GM23248 (cell line): ENCODE results near the gene CYBA. TPM values are rescaled to one million over a fixed set of nuclear protein-coding genes. Genes with fewer than 3 reads are reported as not detected.

Experiments
- DNase-seq: peaks from one replicate; pipeline ENCODE4 v3.0.0-alpha.2; 2015
- H2AFZ ChIP-seq: fragments of 200-600 bp; sonication (generic); 2 replicates; pipeline ENCODE4 v1.6.1; 2016; ENCODE audit warnings: antibody characterized with exemption
- H3F3A ChIP-seq: fragments of 200-600 bp; sonication (generic); 2 replicates; pipeline ENCODE4 v1.6.1; 2016; ENCODE audit warnings: mild to moderate bottlenecking, antibody characterized with exemption, mixed run types; ENCODE audit not compliant: insufficient read depth
- H3K27ac ChIP-seq: fragments of 200-600 bp; sonication (generic); 2 replicates; pipeline ENCODE4 v1.5.1; 2016; ENCODE audit warnings: mild to moderate bottlenecking
- H3K27me3 ChIP-seq: fragments of 200-600 bp; sonication (generic); replicated peaks from 2 replicates; pipeline ENCODE4 v1.6.1; 2016; ENCODE audit warnings: mild to moderate bottlenecking; ENCODE audit not compliant: insufficient read depth
- H3K36me3 ChIP-seq: fragments of 200-600 bp; sonication (generic); 2 replicates; pipeline ENCODE4 v1.6.1; 2016; ENCODE audit warnings: low read depth, mild to moderate bottlenecking
- H3K4me1 ChIP-seq: fragments of 200-600 bp; sonication (generic); 2 replicates; pipeline ENCODE4 v1.6.1; 2016; ENCODE audit warnings: mild to moderate bottlenecking; ENCODE audit not compliant: insufficient read depth
- H3K4me2 ChIP-seq: fragments of 200-600 bp; sonication (generic); one replicate; pipeline ENCODE4 v1.6.1; 2016; ENCODE audit warnings: mild to moderate bottlenecking; ENCODE audit not compliant: unreplicated experiment
- H3K4me3 ChIP-seq: fragments of 200-600 bp; sonication (generic); 2 replicates; pipeline ENCODE4 v1.5.1; 2016; ENCODE audit warnings: mild to moderate bottlenecking
- H3K79me2 ChIP-seq: fragments of 200-600 bp; sonication (generic); 2 replicates; pipeline ENCODE4 v1.6.1; 2016; ENCODE audit warnings: mild to moderate bottlenecking; ENCODE audit not compliant: insufficient read depth
- H3K9ac ChIP-seq: fragments of 200-600 bp; sonication (generic); 2 replicates; pipeline ENCODE4 v1.6.1; 2016; ENCODE audit warnings: mild to moderate bottlenecking
- H3K9me2 ChIP-seq: fragments of 200-600 bp; sonication (generic); 2 replicates; pipeline ENCODE4 v1.6.1; 2016; ENCODE audit warnings: mixed run types, mild to moderate bottlenecking, moderate library complexity; ENCODE audit not compliant: insufficient read depth
- H3K9me3 ChIP-seq: fragments of 200-600 bp; sonication (generic); one replicate; pipeline ENCODE4 v1.6.1; 2017; ENCODE audit warnings: low read depth
- H4K20me1 ChIP-seq: fragments of 200-600 bp; sonication (generic); 2 replicates; pipeline ENCODE4 v1.6.0; 2016; ENCODE audit not compliant: insufficient read depth
- EZH2 ChIP-seq: fragments of 200-600 bp; sonication (generic); IDR thresholded peaks from 2 replicates; pipeline ENCODE4 v1.6.1; 2018; ENCODE audit warnings: antibody characterized with exemption, mild to moderate bottlenecking; ENCODE audit not compliant: insufficient read depth, poor library complexity, severe bottlenecking
- EZH2phosphoT487 ChIP-seq: fragments of 200-600 bp; sonication (generic); IDR thresholded peaks from 2 replicates; pipeline ENCODE4 v1.6.1; 2018; ENCODE audit warnings: antibody characterized with exemption, moderate library complexity, mild to moderate bottlenecking, low read depth; ENCODE audit not compliant: insufficient read depth
- WGBS, 2 experiments: methylation state at CpG; one replicate each; pipeline ENCODE4 v1.1.6; 2015 to 2017; ENCODE audit warnings: low lambda C conversion rate in 2 of 2, low coverage in 1 of 2; ENCODE audit errors: missing lambda C conversion rate in 2 of 2; 5-methylcytosine and 5-hydroxymethylcytosine counted together
- in situ Hi-C: fragments of 300-500 bp; cut with MboI; formaldehyde crosslinking; loops from 2 replicates; pipeline ENCODE4 v1.15.0; 2020
- polyA plus RNA-seq: library from polyadenylated mRNA; unstranded; fragments of >200 nt; fragmentation: Nextera tagmentation; extraction: Ambion mirVana; gene quantifications from 2 replicates; pipeline ENCODE4 v1.2.1, GENCODE V29; 2016
- total RNA-seq: library from RNA; depleted of rRNA; stranded (reverse); fragments of >200 nt; shearing (Covaris generic); gene quantifications from 2 replicates; pipeline ENCODE4 v1.2.3, GENCODE V29; 2014

The CYBA gene
- total and polyA plus RNA-seq, 2 experiments from 2014 or later, result 270 to 332 TPM

- Histone ChIP-seq H3K9me2 (no peaks in the 10 kb centered on the region), H3K4me3 (no peak overlapping the region), H3K27me3 (peaks cover 32% of the 10 kb centered on the region), H3K27ac (no peak overlapping the region), H3F3A (no peaks in the 10 kb centered on the region), H3K4me1 (no peaks in the 10 kb centered on the region; the same call in 1 of the 2 replicates), H3K9ac (no peak overlapping the region), H2AFZ (no peak overlapping the region), H4K20me1 (no peaks in the 10 kb centered on the region), H3K4me2 (no peak overlapping the region), H3K79me2 (no peaks in the 10 kb centered on the region), H3K36me3 (no peaks in the 10 kb centered on the region), H3K9me3 (no peaks in the 10 kb centered on the region)
- 8 to 11% methylated on average over 45 of the region's 45 CpGs for WGBS, 2 experiments
- TF ChIP-seq EZH2phosphoT487, result 0 out of 2 replicates have a peak, but pooled peaks have one; percentile 18
- no peak for TF ChIP-seq EZH2
- in situ Hi-C loops, result no loop called here
- DNase-seq, result peak; percentile 46
Measured at GRCh38 chr16:88639231-88640038, 11.4 kb downstream of the CYBA start.

DNA sequence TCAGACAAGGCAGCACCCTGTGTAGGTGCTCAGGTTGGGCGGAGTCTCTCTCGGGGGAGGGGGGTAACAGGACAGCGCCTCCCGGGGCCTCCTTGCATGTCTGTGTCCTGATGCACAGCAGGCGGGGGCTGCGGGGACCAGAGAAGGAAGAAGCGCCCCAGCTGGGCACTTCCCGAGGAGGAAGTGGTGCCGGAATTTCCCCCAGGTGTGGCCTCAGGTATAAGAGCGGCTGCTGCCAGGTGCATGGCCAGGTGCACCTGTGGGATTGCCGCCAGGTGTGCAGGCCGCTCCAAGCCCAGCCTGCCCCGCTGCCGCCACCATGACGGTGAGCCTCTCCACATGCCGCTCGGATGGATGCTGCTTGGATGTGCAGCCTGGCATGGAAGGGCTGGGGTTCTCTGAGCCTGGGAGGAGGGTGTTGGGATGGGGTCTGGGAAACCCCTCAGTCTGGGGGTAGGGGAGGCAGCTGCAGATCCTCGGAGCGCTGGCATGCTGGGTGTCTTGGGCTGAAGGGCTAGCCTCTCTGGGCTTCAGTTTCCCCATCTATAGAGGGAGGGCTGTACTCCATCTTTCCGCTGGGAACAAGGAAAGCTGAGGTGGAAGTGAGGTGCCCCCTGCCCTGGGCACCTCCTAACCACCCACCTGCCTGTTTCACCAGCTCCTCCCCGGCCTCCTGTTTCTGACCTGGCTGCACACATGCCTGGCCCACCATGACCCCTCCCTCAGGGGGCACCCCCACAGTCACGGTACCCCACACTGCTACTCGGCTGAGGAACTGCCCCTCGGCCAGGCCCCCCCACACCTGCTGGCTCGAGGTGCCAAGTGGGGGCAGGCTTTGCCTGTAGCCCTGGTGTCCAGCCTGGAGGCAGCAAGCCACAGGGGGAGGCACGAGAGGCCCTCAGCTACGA, 12.3 kb downstream of the CYBA start, which contains the start of gene IL17C:
IL17C (plus strand) TSS at position 250 of the 908 bp plus-strand sequence; CDS start at position 320, 70 bp downstream.
- 47 to 50% methylated on average over 26 to 27 of the region's 27 CpGs for WGBS, 2 experiments
- Histone ChIP-seq H3K4me1 (no peaks in the 10 kb centered on the region; the same call in 1 of the 2 replicates), H3F3A (no peaks in the 10 kb centered on the region), H3K79me2 (no peaks in the 10 kb centered on the region), H3K4me2 (no peak within 1 kb of the TSS), H3K4me3 (no peak within 1 kb of the TSS), H3K27ac (no peak within 1 kb of the TSS), H3K36me3 (no peaks in the 10 kb centered on the region), H3K9me3 (no peaks in the 10 kb centered on the region), H3K9me2 (no peaks in the 10 kb centered on the region), H3K27me3 (peaks cover 32% of the 10 kb centered on the region), H2AFZ (no peak within 1 kb of the TSS), H4K20me1 (no peaks in the 10 kb centered on the region), H3K9ac (no peak within 1 kb of the TSS)
- TF ChIP-seq EZH2phosphoT487 (no peak), EZH2 (no peak)
- in situ Hi-C loops, result no loop called here
- DNase-seq, result no peak

DNA sequence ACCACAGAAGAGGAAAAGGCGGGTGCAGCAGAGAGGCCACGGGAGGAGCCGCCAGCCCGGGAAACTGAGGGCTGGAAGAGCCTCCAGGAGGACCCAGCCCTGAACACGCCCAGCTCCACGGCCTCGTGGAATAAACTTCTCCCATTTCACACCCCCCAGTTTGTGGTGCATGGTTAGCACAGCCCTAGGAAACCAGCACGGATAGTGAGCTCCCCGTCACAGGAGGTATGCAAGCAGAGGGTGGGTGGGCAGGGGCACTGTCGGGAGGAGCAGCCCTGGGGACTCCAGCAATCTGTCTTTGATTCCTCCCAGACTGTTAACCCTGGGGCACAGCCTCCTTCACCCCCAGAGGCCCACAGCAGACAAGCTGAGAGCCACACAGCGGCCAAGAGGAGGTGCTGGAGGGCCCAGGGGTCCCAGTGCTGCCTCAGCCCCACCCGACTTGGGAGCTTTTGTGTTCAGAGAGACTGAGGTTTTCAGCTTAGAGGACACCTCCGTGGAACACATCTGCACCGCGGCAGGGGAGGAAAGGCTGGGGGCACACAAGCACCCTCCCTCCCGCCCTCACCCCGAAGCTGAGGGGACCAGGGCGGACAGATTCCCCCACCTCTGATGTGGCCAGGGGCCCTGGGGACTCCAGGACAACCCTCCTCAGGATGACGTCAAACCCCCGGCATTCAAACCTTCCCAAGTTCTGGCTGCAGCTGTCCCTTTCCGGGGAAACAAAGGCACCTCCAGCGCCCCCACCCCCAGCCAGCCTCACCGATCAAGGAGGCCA, 14.2 kb downstream of the CYBA start:
- H3K36me3 ChIP-seq, result no peaks in the 10 kb centered on the region
- H3K4me1 ChIP-seq, result no peaks in the 10 kb centered on the region; the same call in 1 of the 2 replicates
- H3K9ac ChIP-seq, result no peak overlapping the region
- no peaks in the 10 kb centered on the region for H3K9me2 ChIP-seq
- H3K27ac ChIP-seq, result no peak overlapping the region
- H3K27me3 ChIP-seq, result peaks cover 32% of the 10 kb centered on the region
- in situ Hi-C loops, result no loop called here
- H4K20me1 ChIP-seq, result no peaks in the 10 kb centered on the region
- H3F3A ChIP-seq, result no peaks in the 10 kb centered on the region
- H2AFZ ChIP-seq, result no peak overlapping the region
- 61 to 68% methylated on average over 20 to 23 of the region's 23 CpGs for WGBS, 2 experiments
- H3K79me2 ChIP-seq, result no peaks in the 10 kb centered on the region
- DNase-seq, result no peak
- TF ChIP-seq EZH2, result no peak
- TF ChIP-seq EZH2phosphoT487, result no peak
- H3K9me3 ChIP-seq, result no peaks in the 10 kb centered on the region
- H3K4me3 ChIP-seq, result no peak overlapping the region
- H3K4me2 ChIP-seq, result no peak overlapping the region
